ENCODE results near the gene ILDR2.

The ILDR2 gene

GRCh38 chr1:166910396-166910994 lies 64.8 kb downstream of the ILDR2 start (continued):
- TF ChIP-seq PRDM2 (tag by site-specific recombination; IDR thresholded peaks at IDR 0.05; ENCODE audit: borderline replicate concordance) (no peak), SCRT1 (tag by site-specific recombination; IDR thresholded peaks at IDR 0.05; ENCODE audit: borderline replicate concordance) (no peak), PRDM10 (tag by site-specific recombination; IDR thresholded peaks at IDR 0.05) (no peak), MEIS1 (CRISPR knock-in tag; IDR thresholded peaks at IDR 0.05; ENCODE audit: borderline replicate concordance) (no peak), ZNF449 (tag by site-specific recombination; IDR thresholded peaks at IDR 0.05) (no peak; the same call in 1 of the 2 replicates), ZNF184 (tag by site-specific recombination; IDR thresholded peaks at IDR 0.05) (peak; percentile 61), YY2 (tag by site-specific recombination; IDR thresholded peaks at IDR 0.05) (no peak), ZNF580 (tag by site-specific recombination; IDR thresholded peaks at IDR 0.05) (no peak), ZNF394 (tag by site-specific recombination; IDR thresholded peaks at IDR 0.05; ENCODE audit: borderline replicate concordance) (peak; percentile 67; the same call in 1 of the 2 replicates), ZNF529 (tag by site-specific recombination; IDR thresholded peaks at IDR 0.05; ENCODE audit: insufficient replicate concordance) (no peak), ZNF692 (tag by site-specific recombination; IDR thresholded peaks at IDR 0.05) (peak; percentile 19; the same call in 1 of the 2 replicates)

- H3K36me3 ChIP-seq (ENCODE audit: control insufficient read depth in 2 of 2, insufficient read depth in 1 of 2, low read length in 2 of 2) = no peaks in the 10 kb centered on the region
- H3K4me3 ChIP-seq (ENCODE audit: low read depth, low read length) = no peak overlapping the region
- POLR2A ChIA-PET = no interaction called here
- TF ChIP-seq KLF1 (tag by site-specific recombination; IDR thresholded peaks at IDR 0.05) = no peak
- H3K4me1 ChIP-seq (ENCODE audit: control insufficient read depth, insufficient read depth, low read length) = no peaks in the 10 kb centered on the region
- CTCF ChIA-PET = interaction anchor here (1.1 to 18.5 kb wide), 10 partner anchors 8 to 148 kb away, joined by 3 to 702 read pairs (median 8); no protein-coding TSS in a partner anchor
- no peaks in the 10 kb centered on the region for H3K9me3 ChIP-seq (ENCODE audit: control insufficient read depth, insufficient read depth, low read depth, low read length)
- H3K27ac ChIP-seq (ENCODE audit: extremely low read depth, low read depth, low read length) = no peak overlapping the region
Observed at GRCh38 chr1:166908942-166909341, 66.4 kb downstream of the ILDR2 start.

Measured in HEK293 (cell line).